GM23338 (cell line): ENCODE measurements around the gene AGFG2. TPM values are rescaled to one million over a fixed set of nuclear protein-coding genes. Genes with fewer than 3 reads are reported as not detected.
"Not testable (repeated sequence)": the region's sequence is repeated elsewhere in the genome, so short reads cannot be mapped to it uniquely, and the experiment has no call there.

Experiments
- ATAC-seq: fragments of 200-7000 bp; cut with Tn5 transposase; 3 replicates; pipeline ENCODE4 v1.9.1; 2020
- DNase-seq: peaks from one replicate; pipeline ENCODE4 v3.0.0-alpha.2; 2015; ENCODE audit warnings: low spot score
- H2AFZ ChIP-seq: fragments of 200-600 bp; sonication (generic); 2 replicates; pipeline ENCODE4 v1.8.0; 2016; ENCODE audit warnings: antibody characterized with exemption, mild to moderate bottlenecking, moderate library complexity
- H3F3A ChIP-seq: fragments of 200-600 bp; sonication (generic); replicated peaks from 2 replicates; pipeline ENCODE4 v1.8.0; 2017; ENCODE audit warnings: antibody characterized with exemption, mixed run types, low read depth
- H3K27ac ChIP-seq: fragments of 200-600 bp; sonication (generic); 2 replicates; pipeline ENCODE4 v1.6.1; 2016; ENCODE audit warnings: low read depth
- H3K27me3 ChIP-seq: fragments of 200-600 bp; sonication (generic); 2 replicates; pipeline ENCODE4 v1.8.0; 2016; ENCODE audit warnings: mild to moderate bottlenecking, mixed run types, moderate library complexity; ENCODE audit not compliant: insufficient read depth
- H3K36me3 ChIP-seq: fragments of 200-600 bp; sonication (generic); 2 replicates; pipeline ENCODE4 v1.8.0; 2016; ENCODE audit warnings: mild to moderate bottlenecking; ENCODE audit not compliant: insufficient read depth
- H3K4me1 ChIP-seq: fragments of 200-600 bp; sonication (generic); 2 replicates; pipeline ENCODE4 v1.8.0; 2016; ENCODE audit warnings: mild to moderate bottlenecking, moderate library complexity; ENCODE audit not compliant: insufficient read depth
- H3K4me2 ChIP-seq: fragments of 200-600 bp; sonication (generic); 2 replicates; pipeline ENCODE4 v1.7.1; 2017; ENCODE audit warnings: mixed run types
- H3K4me3 ChIP-seq: fragments of 200-600 bp; sonication (generic); 2 replicates; pipeline ENCODE4 v1.6.1; 2016; ENCODE audit warnings: mixed run types
- H3K79me2 ChIP-seq: fragments of 200-600 bp; sonication (generic); replicated peaks from 2 replicates; pipeline ENCODE4 v1.8.0; 2017; ENCODE audit warnings: mild to moderate bottlenecking; ENCODE audit not compliant: insufficient read depth
- H3K9me2 ChIP-seq: fragments of 200-600 bp; sonication (generic); 2 replicates; pipeline ENCODE4 v1.8.0; 2017; ENCODE audit not compliant: insufficient read depth
- H4K20me1 ChIP-seq: fragments of 200-600 bp; sonication (generic); replicated peaks from 2 replicates; pipeline ENCODE4 v1.8.0; 2017; ENCODE audit warnings: mild to moderate bottlenecking; ENCODE audit not compliant: insufficient read depth
- H3K27ac Mint-ChIP-seq: 2 replicates; pipeline ENCODE4 v1.8.0; 2020; ENCODE audit warnings: inconsistent platforms, mild to moderate bottlenecking, moderate library complexity, mixed read lengths
- H3K27me3 Mint-ChIP-seq: 3 replicates; pipeline ENCODE4 v1.8.0; 2022; ENCODE audit warnings: low read depth, mild to moderate bottlenecking, moderate library complexity, mixed read lengths, inconsistent platforms; ENCODE audit not compliant: insufficient read depth, poor library complexity
- H3K36me3 Mint-ChIP-seq: 3 replicates; pipeline ENCODE4 v1.8.0; 2021; ENCODE audit warnings: low read depth, mild to moderate bottlenecking, inconsistent platforms, moderate library complexity, mixed read lengths
- H3K4me1 Mint-ChIP-seq: 3 replicates; pipeline ENCODE4 v1.8.0; 2020; ENCODE audit warnings: mild to moderate bottlenecking, inconsistent platforms, mixed read lengths
- H3K4me3 Mint-ChIP-seq: 3 replicates; pipeline ENCODE4 v1.8.0; 2021; ENCODE audit warnings: moderate library complexity, mild to moderate bottlenecking, inconsistent platforms, mixed read lengths
- H3K9me3 Mint-ChIP-seq: 3 replicates; pipeline ENCODE4 v1.8.0; 2020; ENCODE audit warnings: moderate library complexity, mild to moderate bottlenecking, inconsistent platforms, mixed read lengths
- CREB1 ChIP-seq: fragments of 250-450 bp; sonication (Bioruptor Pico); IDR thresholded peaks from 2 replicates; pipeline ENCODE4 v1.5.0; 2020; ENCODE audit warnings: low read depth, mild to moderate bottlenecking, moderate library complexity
- EZH2phosphoT487 ChIP-seq: fragments of 200-600 bp; sonication (generic); IDR thresholded peaks from one replicate; pipeline ENCODE4 v1.8.1; 2018; ENCODE audit warnings: antibody characterized with exemption; ENCODE audit not compliant: unreplicated experiment
- JUNB ChIP-seq: IDR thresholded peaks from one replicate; pipeline ENCODE4 v1.6.1; 2016; ENCODE audit warnings: antibody characterized with exemption; ENCODE audit not compliant: unreplicated experiment
- POLR2AphosphoS5 ChIP-seq: IDR thresholded peaks from 2 replicates; pipeline ENCODE4 v1.6.1; 2016; ENCODE audit warnings: antibody characterized with exemption, low read depth
- STAT1 ChIP-seq: IDR thresholded peaks from one replicate; pipeline ENCODE4 v1.6.1; 2016; ENCODE audit warnings: antibody characterized with exemption; ENCODE audit not compliant: unreplicated experiment
- ZNF114 ChIP-seq: fragments of 250-450 bp; sonication (Bioruptor Pico); IDR thresholded peaks from 2 replicates; pipeline ENCODE4 v1.5.0; 2020; ENCODE audit warnings: mild to moderate bottlenecking, moderate library complexity
- polyA plus RNA-seq: library from polyadenylated mRNA; unstranded; fragments of >200 nt; fragmentation: Nextera tagmentation; extraction: Ambion mirVana; gene quantifications from 2 replicates; pipeline ENCODE4 v1.2.1, GENCODE V29; 2016
- total RNA-seq: library from RNA; depleted of rRNA; stranded (reverse); fragments of >200 nt; shearing (Covaris generic); gene quantifications from 2 replicates; pipeline ENCODE4 v1.2.3, GENCODE V29; 2014
- TF ChIP-seq, protein P1 (sequence below): fragments of 250-450 bp; sonication (Bioruptor Pico); IDR thresholded peaks from 2 replicates; pipeline ENCODE4 v1.5.0; 2020; ENCODE audit warnings: mild to moderate bottlenecking, moderate library complexity
- TF ChIP-seq, protein P2 (sequence below), 2 experiments: fragments of 200-600 bp in 1 of 2; sonication (generic) in 1 of 2; conservative IDR thresholded peaks; 2 replicates each; pipeline versions ENCODE4 v1.5.1 to v1.6.1; 2016 to 2017; ENCODE audit warnings: antibody characterized with exemption in 2 of 2, low read depth in 2 of 2, mild to moderate bottlenecking in 2 of 2, moderate library complexity in 1 of 2

AGFG2 gene
- total and polyA plus RNA-seq, 2 experiments from 2014 or later, result 2.3 to 8.9 TPM

DNA sequence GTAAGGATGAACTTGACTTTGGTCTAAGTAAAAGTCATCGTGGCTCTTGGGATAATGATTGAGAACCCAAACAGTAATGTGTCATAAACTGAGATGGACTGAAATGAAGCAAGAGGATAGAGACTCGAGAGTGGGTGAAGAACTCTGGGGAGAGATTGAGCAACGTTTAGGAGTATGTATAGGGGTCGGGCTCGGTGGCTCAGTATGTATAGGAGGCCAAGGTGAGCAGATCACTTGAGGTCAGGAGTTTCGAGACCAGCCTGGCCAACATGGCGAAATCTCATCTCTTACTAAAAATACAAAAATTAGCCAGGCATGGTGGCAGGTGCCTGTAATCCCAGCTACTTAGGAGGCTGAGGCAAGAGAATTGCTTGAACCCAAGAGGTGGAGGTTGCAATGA, 2.3 kb downstream of the AGFG2 start:
- not testable (repeated sequence) for H3K9me2 ChIP-seq, H3K36me3 ChIP-seq, H3K9me3 Mint-ChIP-seq, H4K20me1 ChIP-seq, H3K27ac Mint-ChIP-seq, ATAC-seq, DNase-seq, H2AFZ ChIP-seq, H3K36me3 Mint-ChIP-seq
- Histone ChIP-seq H3K27ac (peak overlapping the region; percentile 85; the same call in 1 of the 2 replicates), H3F3A (peaks cover 12% of the 10 kb centered on the region; the same call in 1 of the 2 replicates), H3K27me3 (peaks cover 10% of the 10 kb centered on the region), H3K4me3 (0 out of 2 replicates have a peak overlapping the region, but pooled peaks have one; percentile 34), H3K79me2 (peaks cover 10% of the 10 kb centered on the region), H3K4me1 (peaks cover 52% of the 10 kb centered on the region), H3K4me2 (peak overlapping the region; percentile 50; the same call in 1 of the 2 replicates)
- Mint-ChIP-seq H3K27me3 (peaks cover 30% of the 10 kb centered on the region), H3K4me3 (peak overlapping the region; percentile 28), H3K4me1 (peaks cover 58% of the 10 kb centered on the region)

DNA sequence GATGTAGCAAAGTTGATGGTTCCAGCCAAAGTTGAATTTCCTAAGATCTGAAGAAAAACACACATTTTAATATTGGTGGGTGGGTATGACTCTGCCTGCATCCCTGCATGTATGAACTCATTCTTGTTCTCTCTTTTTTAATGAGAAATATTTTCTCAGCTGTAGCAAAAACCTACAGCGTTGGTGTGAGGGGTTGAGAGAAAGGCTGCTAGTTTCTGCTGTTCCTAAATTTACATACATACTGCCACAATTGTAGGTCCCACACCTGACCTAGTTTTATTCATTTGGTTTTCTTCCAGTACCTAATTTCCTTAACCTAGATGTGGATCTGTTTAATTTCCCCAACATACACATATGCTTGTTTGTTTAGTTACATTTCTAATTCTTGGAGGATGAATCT, 4.6 kb downstream of the AGFG2 start:
- no peak overlapping the region for H3K4me3 ChIP-seq
- H3K4me1 ChIP-seq, result peaks cover 61% of the 10 kb centered on the region
- peaks cover 24% of the 10 kb centered on the region for H3K27me3 Mint-ChIP-seq
- H3K9me3 Mint-ChIP-seq, result no peaks in the 10 kb centered on the region; the same call in 2 of the 3 replicates
- H3K36me3 Mint-ChIP-seq, result no peaks in the 10 kb centered on the region
- TF ChIP-seq JUNB, result no peak
- no peak for TF ChIP-seq EZH2phosphoT487
- TF ChIP-seq CREB1 (CRISPR knock-in tag), result no peak
- H3K27ac ChIP-seq, result no peak overlapping the region
- H3K9me2 ChIP-seq, result no peaks in the 10 kb centered on the region
- peaks cover 13% of the 10 kb centered on the region for H3K79me2 ChIP-seq
- H3K27ac Mint-ChIP-seq, result 0 out of 2 replicates have a peak overlapping the region, but pooled peaks have one; percentile 14
- peak overlapping the region; percentile 25; the same call in 2 of the 3 replicates for H3K4me3 Mint-ChIP-seq
- peaks cover 71% of the 10 kb centered on the region for H3K4me1 Mint-ChIP-seq
- peak overlapping the region; percentile 12; the same call in 1 of the 2 replicates for H3K4me2 ChIP-seq
- H4K20me1 ChIP-seq, result 0 out of 2 replicates have a peak, but pooled peaks cover 2% of the 10 kb centered on the region
- DNase-seq, result no peak
- H3F3A ChIP-seq, result peaks cover 16% of the 10 kb centered on the region; the same call in 1 of the 2 replicates
- peaks cover 10% of the 10 kb centered on the region for H3K27me3 ChIP-seq
- no peaks in the 10 kb centered on the region for H3K36me3 ChIP-seq
- no peak overlapping the region for H2AFZ ChIP-seq
- ATAC-seq, result no peak

DNA sequence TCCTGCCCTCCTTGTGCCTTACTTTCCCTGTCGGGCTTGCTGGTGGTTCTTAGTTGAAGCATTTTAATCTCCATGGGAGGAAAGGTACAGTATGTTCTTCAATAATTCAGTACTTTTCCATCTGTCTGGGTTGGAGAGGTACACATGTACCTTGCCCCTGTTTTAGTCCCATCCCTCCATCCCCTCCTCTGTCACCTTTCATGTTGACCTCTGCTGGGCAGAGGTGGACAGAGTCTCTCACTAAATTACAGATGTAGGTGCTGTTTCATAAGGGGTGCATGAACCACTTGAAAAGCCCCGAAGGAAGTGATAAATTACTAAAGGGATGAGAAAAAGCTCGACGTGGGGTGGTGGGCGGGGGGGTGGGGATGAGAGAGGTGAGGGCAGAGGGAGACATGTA, 5.4 kb downstream of the AGFG2 start:
- no peak overlapping the region for H3K4me3 ChIP-seq
- peaks cover 13% of the 10 kb centered on the region for H3K79me2 ChIP-seq
- H3K36me3 Mint-ChIP-seq, result no peaks in the 10 kb centered on the region
- H3K4me1 ChIP-seq, result peaks cover 61% of the 10 kb centered on the region
- peaks cover 16% of the 10 kb centered on the region; the same call in 1 of the 2 replicates for H3F3A ChIP-seq
- no peak overlapping the region for H3K4me2 ChIP-seq
- peaks cover 10% of the 10 kb centered on the region for H3K27me3 ChIP-seq
- H4K20me1 ChIP-seq, result 0 out of 2 replicates have a peak, but pooled peaks cover 2% of the 10 kb centered on the region
- H3K36me3 ChIP-seq, result no peaks in the 10 kb centered on the region
- H3K4me3 Mint-ChIP-seq, result peak overlapping the region; percentile 15; the same call in 1 of the 3 replicates
- peaks cover 19% of the 10 kb centered on the region for H3K27me3 Mint-ChIP-seq
- no peak overlapping the region for H2AFZ ChIP-seq
- DNase-seq, result no peak
- H3K27ac ChIP-seq, result no peak overlapping the region
- no peak for ATAC-seq
- H3K4me1 Mint-ChIP-seq, result peaks cover 71% of the 10 kb centered on the region
- H3K9me3 Mint-ChIP-seq, result no peaks in the 10 kb centered on the region
- H3K9me2 ChIP-seq, result no peaks in the 10 kb centered on the region
- H3K27ac Mint-ChIP-seq, result no peak overlapping the region
- TF ChIP-seq STAT1 (no peak), POLR2AphosphoS5 (no peak), ZNF114 (CRISPR knock-in tag) (no peak), CREB1 (CRISPR knock-in tag) (no peak), JUNB (no peak)
- TF ChIP-seq, protein P1, sequence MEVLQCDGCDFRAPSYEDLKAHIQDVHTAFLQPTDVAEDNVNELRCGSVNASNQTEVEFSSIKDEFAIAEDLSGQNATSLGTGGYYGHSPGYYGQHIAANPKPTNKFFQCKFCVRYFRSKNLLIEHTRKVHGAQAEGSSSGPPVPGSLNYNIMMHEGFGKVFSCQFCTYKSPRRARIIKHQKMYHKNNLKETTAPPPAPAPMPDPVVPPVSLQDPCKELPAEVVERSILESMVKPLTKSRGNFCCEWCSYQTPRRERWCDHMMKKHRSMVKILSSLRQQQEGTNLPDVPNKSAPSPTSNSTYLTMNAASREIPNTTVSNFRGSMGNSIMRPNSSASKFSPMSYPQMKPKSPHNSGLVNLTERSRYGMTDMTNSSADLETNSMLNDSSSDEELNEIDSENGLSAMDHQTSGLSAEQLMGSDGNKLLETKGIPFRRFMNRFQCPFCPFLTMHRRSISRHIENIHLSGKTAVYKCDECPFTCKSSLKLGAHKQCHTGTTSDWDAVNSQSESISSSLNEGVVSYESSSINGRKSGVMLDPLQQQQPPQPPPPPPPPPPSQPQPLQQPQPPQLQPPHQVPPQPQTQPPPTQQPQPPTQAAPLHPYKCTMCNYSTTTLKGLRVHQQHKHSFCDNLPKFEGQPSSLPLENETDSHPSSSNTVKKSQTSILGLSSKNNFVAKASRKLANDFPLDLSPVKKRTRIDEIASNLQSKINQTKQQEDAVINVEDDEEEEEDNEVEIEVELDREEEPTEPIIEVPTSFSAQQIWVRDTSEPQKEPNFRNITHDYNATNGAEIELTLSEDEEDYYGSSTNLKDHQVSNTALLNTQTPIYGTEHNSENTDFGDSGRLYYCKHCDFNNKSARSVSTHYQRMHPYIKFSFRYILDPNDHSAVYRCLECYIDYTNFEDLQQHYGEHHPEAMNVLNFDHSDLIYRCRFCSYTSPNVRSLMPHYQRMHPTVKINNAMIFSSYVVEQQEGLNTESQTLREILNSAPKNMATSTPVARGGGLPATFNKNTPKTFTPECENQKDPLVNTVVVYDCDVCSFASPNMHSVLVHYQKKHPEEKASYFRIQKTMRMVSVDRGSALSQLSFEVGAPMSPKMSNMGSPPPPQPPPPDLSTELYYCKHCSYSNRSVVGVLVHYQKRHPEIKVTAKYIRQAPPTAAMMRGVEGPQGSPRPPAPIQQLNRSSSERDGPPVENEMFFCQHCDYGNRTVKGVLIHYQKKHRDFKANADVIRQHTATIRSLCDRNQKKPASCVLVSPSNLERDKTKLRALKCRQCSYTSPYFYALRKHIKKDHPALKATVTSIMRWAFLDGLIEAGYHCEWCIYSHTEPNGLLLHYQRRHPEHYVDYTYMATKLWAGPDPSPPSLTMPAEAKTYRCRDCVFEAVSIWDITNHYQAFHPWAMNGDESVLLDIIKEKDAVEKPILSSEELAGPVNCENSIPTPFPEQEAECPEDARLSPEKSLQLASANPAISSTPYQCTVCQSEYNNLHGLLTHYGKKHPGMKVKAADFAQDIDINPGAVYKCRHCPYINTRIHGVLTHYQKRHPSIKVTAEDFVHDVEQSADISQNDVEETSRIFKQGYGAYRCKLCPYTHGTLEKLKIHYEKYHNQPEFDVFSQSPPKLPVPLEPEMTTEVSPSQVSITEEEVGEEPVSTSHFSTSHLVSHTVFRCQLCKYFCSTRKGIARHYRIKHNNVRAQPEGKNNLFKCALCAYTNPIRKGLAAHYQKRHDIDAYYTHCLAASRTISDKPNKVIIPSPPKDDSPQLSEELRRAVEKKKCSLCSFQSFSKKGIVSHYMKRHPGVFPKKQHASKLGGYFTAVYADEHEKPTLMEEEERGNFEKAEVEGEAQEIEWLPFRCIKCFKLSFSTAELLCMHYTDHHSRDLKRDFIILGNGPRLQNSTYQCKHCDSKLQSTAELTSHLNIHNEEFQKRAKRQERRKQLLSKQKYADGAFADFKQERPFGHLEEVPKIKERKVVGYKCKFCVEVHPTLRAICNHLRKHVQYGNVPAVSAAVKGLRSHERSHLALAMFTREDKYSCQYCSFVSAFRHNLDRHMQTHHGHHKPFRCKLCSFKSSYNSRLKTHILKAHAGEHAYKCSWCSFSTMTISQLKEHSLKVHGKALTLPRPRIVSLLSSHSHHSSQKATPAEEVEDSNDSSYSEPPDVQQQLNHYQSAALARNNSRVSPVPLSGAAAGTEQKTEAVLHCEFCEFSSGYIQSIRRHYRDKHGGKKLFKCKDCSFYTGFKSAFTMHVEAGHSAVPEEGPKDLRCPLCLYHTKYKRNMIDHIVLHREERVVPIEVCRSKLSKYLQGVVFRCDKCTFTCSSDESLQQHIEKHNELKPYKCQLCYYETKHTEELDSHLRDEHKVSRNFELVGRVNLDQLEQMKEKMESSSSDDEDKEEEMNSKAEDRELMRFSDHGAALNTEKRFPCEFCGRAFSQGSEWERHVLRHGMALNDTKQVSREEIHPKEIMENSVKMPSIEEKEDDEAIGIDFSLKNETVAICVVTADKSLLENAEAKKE (CRISPR knock-in tag), result no peak
- TF ChIP-seq, protein P2, sequence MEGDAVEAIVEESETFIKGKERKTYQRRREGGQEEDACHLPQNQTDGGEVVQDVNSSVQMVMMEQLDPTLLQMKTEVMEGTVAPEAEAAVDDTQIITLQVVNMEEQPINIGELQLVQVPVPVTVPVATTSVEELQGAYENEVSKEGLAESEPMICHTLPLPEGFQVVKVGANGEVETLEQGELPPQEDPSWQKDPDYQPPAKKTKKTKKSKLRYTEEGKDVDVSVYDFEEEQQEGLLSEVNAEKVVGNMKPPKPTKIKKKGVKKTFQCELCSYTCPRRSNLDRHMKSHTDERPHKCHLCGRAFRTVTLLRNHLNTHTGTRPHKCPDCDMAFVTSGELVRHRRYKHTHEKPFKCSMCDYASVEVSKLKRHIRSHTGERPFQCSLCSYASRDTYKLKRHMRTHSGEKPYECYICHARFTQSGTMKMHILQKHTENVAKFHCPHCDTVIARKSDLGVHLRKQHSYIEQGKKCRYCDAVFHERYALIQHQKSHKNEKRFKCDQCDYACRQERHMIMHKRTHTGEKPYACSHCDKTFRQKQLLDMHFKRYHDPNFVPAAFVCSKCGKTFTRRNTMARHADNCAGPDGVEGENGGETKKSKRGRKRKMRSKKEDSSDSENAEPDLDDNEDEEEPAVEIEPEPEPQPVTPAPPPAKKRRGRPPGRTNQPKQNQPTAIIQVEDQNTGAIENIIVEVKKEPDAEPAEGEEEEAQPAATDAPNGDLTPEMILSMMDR (conservative IDR thresholded peaks at IDR 0.05; ENCODE audit: low read depth in 2 of 2), result no peak
